GM12874 (cell line): ENCODE results near the gene TNFRSF13B.

ENCODE experiments used
- CTCF ChIP-seq: IDR thresholded peaks from 2 replicates; pipeline ENCODE4 v1.5.1; 2011; ENCODE audit warnings: low read depth, mild to moderate bottlenecking, control low read depth, low read length, moderate library complexity; ENCODE audit not compliant: insufficient read depth

TNFRSF13B gene

DNA sequence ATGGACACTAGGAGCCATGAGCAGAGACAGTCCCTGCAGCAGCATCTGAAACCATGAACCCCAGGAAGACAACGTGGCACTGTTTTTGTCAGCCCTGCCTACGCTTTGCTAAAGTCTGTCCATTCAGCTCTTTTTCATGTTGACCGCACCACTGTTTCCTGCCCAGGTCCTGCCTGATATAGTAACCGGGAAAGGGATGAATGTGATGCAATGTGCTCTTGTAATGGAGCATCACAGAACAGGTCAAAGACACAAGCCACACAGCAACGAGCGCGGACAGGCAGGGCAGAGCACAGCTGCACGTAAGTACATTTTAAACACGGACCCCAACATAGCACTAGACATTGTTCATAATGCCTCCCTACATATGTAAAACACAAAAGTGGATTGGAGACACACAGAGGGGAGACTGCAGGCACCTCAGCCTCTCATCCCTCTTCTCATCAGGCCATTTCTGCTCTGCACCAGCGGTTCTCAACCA, 16.9 kb upstream of the TNFRSF13B start:
- no peak for TF ChIP-seq CTCF

GRCh38 chr17:16987830-16988601, 16.1 kb upstream of the TNFRSF13B start:
- TF ChIP-seq CTCF, result no peak

GRCh38 chr17:16987066-16987829, 15.3 kb upstream of the TNFRSF13B start:
- TF ChIP-seq CTCF, result no peak

DNA sequence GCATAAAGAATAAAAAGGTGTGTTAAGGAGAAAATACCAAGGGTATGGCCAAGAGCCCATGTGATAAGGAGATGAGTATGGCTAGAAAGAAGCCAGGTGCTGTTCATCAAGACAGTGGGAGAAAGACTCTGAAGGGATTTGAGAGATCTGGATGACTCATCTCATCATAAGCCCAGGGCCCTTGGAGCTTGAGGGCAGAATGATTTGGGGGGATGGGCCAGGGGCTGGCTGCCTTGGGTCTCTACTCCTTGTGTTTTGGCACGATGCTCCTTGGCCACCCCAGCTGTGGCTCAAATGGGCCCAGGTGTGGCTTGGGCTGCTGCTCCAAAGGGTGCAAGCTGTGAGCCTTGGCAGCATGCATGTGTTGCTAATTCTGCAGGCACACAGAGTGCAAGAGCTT, 14.5 kb upstream of the TNFRSF13B start:
- no peak for TF ChIP-seq CTCF

- no peak for TF ChIP-seq CTCF
Measured at GRCh38 chr17:16981928-16982327, 10.0 kb upstream of the TNFRSF13B start.

GRCh38 chr17:16980813-16981731, 9.2 kb upstream of the TNFRSF13B start:
- no peak for TF ChIP-seq CTCF

GRCh38 chr17:16980061-16980460, 8.1 kb upstream of the TNFRSF13B start:
- TF ChIP-seq CTCF, result no peak
